ENCODE results near the gene MMP10.
"Not testable (repeated sequence)": the region's sequence is repeated elsewhere in the genome, so short reads cannot be mapped to it uniquely, and the experiment has no call there.

Gene MMP10

GRCh38 chr11:102781676-102782075, 1.2 kb upstream of the MMP10 start:
- no peak for DNase-seq

DNA sequence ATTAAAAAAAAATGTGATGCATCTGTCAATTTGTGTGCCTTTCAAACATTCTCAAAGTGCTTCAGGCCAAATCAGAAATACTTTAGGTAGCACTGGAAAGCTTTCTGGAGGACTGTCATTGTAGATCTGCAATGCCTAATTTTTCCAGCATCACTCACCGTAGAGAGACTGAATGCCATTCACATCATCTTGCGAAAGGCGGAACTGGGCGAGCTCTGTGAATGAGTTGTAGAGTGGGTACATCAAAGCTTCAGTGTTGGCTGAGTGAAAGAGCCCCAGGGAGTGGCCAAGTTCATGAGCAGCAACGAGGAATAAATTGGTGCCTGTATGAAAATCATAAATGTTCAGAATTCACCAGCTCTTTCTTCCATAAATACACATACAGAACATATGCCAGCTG, 4.0 kb downstream of the MMP10 start:
- DNase-seq, result no peak

DNA sequence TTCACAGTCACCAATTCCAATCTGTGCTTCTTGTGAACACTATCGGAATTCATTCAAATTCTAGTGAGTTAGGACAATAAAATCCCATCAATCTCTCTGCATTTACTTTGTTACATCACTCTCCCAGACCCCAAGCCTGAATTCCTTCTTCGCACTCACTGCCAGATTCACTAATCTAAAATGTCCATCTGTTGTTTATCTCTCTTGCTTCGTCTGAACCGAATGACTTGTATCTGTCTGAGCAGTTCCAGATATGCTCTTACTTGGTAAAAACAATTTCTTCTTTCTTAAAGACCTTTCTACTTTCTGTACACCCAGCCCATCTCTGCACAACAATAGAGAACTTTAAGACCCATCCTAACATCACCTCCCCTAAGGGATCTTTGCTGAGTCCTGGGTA, 7.0 kb downstream of the MMP10 start:
- no peak for DNase-seq

- no peak for DNase-seq
Observed at GRCh38 chr11:102771351-102771750, 9.1 kb downstream of the MMP10 start.

DNA sequence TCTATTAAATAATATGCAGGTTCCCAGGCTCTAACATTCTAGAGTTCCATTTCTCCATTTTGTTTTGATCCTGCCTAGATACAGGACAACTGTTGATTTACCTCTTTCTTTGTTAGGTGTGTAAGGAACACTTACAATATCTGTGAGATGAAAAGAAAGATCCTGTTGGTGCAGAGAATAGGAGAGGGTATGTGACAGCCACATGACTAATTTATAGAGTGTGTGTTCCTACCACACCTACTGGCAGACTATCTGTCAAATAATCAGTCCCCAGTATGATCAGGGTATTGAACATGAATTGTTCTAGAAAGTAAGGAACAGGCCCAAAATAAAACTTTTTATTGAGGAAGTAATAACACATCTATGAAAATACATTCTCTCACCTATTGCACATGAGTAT, 10.2 kb downstream of the MMP10 start:
- DNase-seq, result no peak

GRCh38 chr11:102767800-102768199, 12.6 kb downstream of the MMP10 start:
- DNase-seq, result no peak

GRCh38 chr11:102763440-102763839, 17.0 kb downstream of the MMP10 start:
- DNase-seq, result no peak

GRCh38 chr11:102762361-102762767, 18.1 kb downstream of the MMP10 start:
- no peak for DNase-seq

GRCh38 chr11:102761646-102762238, 18.7 kb downstream of the MMP10 start:
- DNase-seq, result no peak

DNA sequence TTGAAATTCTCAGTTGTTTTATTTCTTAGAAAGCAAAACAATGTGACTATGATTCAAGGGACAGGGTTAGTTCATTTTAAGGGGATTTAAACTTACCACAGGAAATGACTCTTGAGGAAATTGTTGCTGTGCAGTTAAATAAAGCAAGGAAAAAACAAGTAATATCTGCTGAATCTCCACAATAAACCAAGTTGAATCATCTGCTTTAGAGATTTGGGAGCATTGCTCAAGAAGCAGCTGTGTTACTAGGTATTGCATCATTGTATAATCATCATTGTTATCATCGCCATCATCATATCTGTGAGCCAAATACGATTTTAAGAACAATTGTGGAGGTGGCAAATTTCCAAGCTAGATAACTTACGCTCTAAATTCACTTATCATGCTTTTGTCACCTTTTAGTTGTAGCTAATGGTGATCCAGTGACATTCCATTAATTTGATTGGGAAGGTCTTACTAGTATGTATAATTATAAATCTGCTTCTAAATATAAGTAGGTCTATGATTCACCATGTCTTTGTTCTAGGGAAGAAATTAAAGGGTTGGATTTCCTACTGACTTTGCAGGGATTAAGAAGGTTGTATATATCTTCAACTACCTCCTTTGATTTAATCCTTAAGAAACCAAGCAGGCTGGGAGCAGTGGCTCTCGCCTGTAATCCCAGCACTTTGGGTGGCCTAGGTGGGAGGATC, 19.9 kb downstream of the MMP10 start:
- peak in 1 of 2 experiments; percentile 11 for DNase-seq

- DNase-seq, result peak; percentile 82
Observed at GRCh38 chr11:102757823-102758549, 22.4 kb downstream of the MMP10 start.

DNA sequence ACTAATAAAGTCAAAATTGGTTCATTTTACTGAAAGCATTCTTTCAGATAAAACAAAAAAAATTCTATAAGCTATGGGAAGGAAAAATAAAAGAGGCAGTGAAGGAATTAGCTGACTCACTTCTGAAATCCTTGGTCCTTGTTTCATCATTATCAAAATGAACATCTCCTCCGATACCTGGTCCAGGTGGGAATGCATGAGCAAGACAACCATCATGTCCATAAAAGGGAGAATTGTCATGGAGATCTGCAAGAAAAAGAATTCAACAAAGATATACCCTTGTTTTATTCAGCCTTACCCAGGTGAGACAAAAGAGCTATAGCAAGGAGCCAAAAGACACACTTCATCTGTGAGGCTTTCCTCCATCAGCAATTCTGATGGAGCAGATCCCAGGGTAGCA, 27.2 kb downstream of the MMP10 start:
- no peak for DNase-seq

- no peak for DNase-seq
Observed at GRCh38 chr11:102751673-102752072, 28.8 kb downstream of the MMP10 start.

GRCh38 chr11:102749101-102749722, 31.2 kb downstream of the MMP10 start:
- no peak for DNase-seq

- not testable (repeated sequence) for DNase-seq
Observed at GRCh38 chr11:102746746-102747578, 33.5 kb downstream of the MMP10 start.

DNA sequence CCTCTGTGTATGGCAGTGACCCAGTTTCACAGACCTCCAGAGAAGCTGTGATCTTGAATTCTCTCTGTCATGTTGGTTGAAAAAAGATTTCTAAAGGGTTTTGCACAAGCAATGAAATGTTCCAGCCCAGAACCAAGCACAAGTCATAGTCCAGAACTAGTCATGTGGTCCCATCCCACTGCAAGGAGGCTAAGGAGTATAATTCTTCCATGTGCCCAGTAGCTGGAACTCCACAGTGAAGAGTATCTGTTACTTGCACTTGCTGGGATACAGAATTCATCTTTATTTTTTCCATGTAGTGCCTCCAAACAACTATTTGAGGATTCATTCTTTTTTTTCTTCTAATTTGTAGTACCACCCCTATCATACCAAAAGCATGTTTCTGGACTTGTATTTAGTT, 45.8 kb downstream of the MMP10 start:
- no peak for DNase-seq

GRCh38 chr11:102733232-102733875, 47.1 kb downstream of the MMP10 start:
- peak; percentile 65 to 73 for DNase-seq

DNA sequence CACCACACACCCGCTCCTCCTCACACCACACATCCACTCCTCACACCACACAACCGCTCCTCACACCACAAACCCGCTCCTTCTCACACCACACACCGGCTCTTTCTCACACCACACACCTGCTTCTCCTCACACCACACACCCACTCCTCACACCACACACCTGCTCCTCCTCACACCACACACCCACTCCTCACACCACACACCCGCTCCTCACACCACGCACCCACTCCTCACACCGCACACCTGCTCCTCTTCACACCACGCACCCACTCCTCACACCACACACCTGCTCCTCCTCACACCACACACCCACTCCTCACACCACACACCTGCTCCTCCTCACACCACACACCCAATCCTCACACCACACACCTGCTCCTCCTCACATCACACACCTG, 49.5 kb downstream of the MMP10 start:
- DNase-seq, result not testable (repeated sequence)

DNA sequence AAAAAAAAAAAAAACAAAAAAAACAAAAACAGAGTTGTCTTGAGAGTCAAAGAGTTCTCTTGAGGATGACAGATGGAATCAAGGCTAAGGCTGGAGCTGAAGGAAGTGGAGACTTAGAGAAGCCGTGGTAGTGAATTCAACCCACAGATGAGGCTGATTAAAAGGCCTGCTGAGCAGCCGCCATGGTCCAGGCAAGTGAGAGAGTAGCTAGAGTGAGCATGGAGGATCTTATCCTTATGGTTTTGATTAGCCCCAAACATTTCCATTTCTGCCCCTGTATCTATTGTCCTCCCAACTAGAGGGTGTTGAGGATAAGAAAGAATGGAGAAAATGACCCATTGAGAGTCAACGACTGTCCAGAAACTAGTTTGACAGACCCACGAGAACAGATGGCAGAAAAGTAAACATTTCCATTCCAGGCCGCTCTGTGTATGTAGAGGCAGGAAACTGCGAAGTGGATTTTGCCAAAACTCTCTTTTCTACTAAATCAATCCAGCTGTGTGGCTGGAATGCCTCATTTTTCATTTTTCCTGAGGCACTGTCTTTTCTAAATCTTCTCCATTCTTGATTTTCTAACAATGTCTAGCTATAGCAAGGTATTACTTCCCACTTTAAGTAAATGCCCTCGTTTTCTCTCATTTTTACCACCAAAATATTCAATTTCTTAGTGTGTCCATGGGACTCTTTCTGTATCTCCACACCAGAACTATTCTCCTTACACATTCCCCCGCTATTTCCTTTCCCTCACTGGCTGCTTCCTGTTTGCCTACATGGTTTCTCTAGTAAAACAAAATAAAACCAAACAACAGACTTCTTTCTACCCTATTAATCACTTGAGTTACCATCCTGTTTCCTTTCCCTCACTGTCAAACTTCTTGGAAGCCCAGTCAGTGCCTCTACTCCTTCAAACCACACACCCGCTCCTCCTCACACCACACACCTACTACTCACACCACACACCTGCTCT, 50.3 kb downstream of the MMP10 start:
- DNase-seq, result no peak

GRCh38 chr11:102727890-102728289, 52.5 kb downstream of the MMP10 start:
- peak; percentile 82 to 86 for DNase-seq

DNA sequence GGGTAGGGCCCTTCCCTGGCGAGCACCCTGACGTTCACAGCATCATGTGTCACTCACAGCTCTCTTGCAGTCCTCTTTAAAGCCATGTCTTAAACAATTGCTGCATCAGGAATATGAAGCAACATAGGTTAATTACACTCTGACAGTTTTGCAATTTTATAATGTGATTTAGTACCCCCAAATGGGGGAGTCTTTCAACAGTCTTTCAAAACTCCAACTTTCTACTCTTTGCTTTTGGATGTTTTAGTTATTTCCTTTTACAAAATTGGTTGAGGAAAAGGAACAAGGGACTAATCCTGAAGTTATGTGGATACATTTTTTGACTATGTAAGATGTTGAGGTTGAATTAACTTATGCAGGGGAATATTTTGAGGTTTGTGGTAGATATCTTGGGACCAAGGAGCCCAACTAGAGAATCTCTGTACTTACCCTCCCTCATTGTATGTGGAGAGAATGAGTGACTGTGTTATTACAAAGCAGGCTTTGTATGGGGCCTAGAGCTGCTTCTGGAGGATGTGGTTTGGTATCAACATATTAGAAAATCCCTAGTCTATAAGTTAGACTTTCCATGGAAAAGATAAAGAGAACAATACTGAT, 55.4 kb downstream of the MMP10 start, which contains the start of gene MMP8:
Gene MMP8 (minus strand): TSS at position 51 of the 597 bp plus-strand sequence. CDS start 99 bp downstream, outside the sequence.
- DNase-seq, result no peak
